T-helper 1 cell treated with Interleukin-12 subunit alpha and Interleukin-12 subunit beta and Interleukin-4 antibody, amounts not matched to agents 30 μg/mL and 1 μg/mL, for 36 hours (primary cell): ENCODE measurements around the gene TMEM220.

Experiments used
- H3K27ac Mint-ChIP-seq: one replicate; pipeline ENCODE4 v1.8.0; 2021; ENCODE audit warnings: mild to moderate bottlenecking, mixed read lengths
- H3K27me3 Mint-ChIP-seq: one replicate; pipeline ENCODE4 v1.8.0; 2021; ENCODE audit warnings: low read depth, mixed read lengths
- H3K36me3 Mint-ChIP-seq: one replicate; pipeline ENCODE4 v1.8.0; 2021; ENCODE audit warnings: low read depth, mixed read lengths
- H3K4me1 Mint-ChIP-seq: one replicate; pipeline ENCODE4 v1.8.0; 2021; ENCODE audit warnings: low read depth, mixed read lengths
- H3K4me3 Mint-ChIP-seq: one replicate; pipeline ENCODE4 v1.8.0; 2021; ENCODE audit warnings: mild to moderate bottlenecking, moderate library complexity, mixed read lengths
- H3K9me3 Mint-ChIP-seq: one replicate; pipeline ENCODE4 v1.8.0; 2021; ENCODE audit warnings: mixed read lengths

TMEM220 gene

GRCh38 chr17:10761281-10761680 is 31.5 kb upstream of the TMEM220 start:
- no peaks in the 10 kb centered on the region for H3K4me1 Mint-ChIP-seq
- H3K27ac Mint-ChIP-seq, result no peak overlapping the region
- H3K9me3 Mint-ChIP-seq, result no peaks in the 10 kb centered on the region
- no peak overlapping the region for H3K4me3 Mint-ChIP-seq
- H3K27me3 Mint-ChIP-seq, result no peaks in the 10 kb centered on the region
- no peaks in the 10 kb centered on the region for H3K36me3 Mint-ChIP-seq

- no peaks in the 10 kb centered on the region for H3K9me3 Mint-ChIP-seq
- H3K4me1 Mint-ChIP-seq, result no peaks in the 10 kb centered on the region
- H3K27me3 Mint-ChIP-seq, result peaks cover 4% of the 10 kb centered on the region
- H3K4me3 Mint-ChIP-seq, result no peak overlapping the region
- H3K36me3 Mint-ChIP-seq, result no peaks in the 10 kb centered on the region
- no peak overlapping the region for H3K27ac Mint-ChIP-seq
Measured at GRCh38 chr17:10758062-10758461, 28.2 kb upstream of the TMEM220 start.

- Mint-ChIP-seq H3K4me3 (no peak overlapping the region), H3K36me3 (no peaks in the 10 kb centered on the region), H3K4me1 (no peaks in the 10 kb centered on the region), H3K27ac (no peak overlapping the region), H3K27me3 (peaks cover 4% of the 10 kb centered on the region), H3K9me3 (no peaks in the 10 kb centered on the region)
Measured at GRCh38 chr17:10757647-10758046, 27.8 kb upstream of the TMEM220 start.

DNA sequence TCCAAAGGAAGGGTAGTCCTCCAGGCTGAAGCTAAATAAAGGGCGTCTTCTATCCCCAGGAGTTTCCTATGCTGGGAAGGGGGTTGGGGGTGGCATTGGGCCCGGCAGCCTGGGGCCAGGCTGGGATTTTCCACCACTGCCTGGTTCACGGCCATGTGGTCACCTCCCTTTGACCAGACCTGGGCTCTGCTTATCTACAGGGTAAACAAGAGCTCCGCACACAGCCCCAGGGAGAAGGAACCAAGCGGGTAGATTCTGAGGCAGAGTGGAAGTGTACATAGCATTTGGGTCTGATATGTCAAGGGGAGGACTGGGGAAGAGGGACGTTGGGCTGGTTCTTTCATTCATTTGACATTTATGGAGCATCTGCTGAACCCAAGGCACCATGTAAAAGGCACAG is 27.2 kb upstream of the TMEM220 start:
- Mint-ChIP-seq H3K27me3 (peaks cover 4% of the 10 kb centered on the region), H3K9me3 (no peaks in the 10 kb centered on the region), H3K36me3 (no peaks in the 10 kb centered on the region), H3K4me3 (no peak overlapping the region), H3K4me1 (no peaks in the 10 kb centered on the region), H3K27ac (no peak overlapping the region)

DNA sequence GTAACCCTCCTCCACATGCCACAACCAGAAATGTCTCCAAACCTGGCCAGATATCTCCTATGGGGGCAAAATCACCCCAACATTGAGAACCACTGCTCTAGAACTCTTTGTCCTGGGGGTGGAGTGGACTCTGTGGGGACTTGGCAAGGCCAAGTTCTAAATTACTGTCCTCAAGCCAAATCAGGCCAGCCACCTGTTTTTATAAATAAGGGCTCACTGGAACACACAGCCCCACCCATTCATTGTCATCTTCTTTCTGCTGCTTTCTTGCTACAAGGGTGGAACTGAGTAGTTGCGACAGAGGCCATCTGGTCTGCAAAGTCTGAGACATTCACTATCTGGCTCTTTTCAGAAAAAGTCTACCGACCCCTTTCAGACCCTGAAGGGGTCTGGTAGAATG is 26.8 kb upstream of the TMEM220 start:
- no peaks in the 10 kb centered on the region for H3K9me3 Mint-ChIP-seq
- no peaks in the 10 kb centered on the region for H3K36me3 Mint-ChIP-seq
- H3K27me3 Mint-ChIP-seq, result peaks cover 4% of the 10 kb centered on the region
- H3K4me1 Mint-ChIP-seq, result no peaks in the 10 kb centered on the region
- H3K4me3 Mint-ChIP-seq, result no peak overlapping the region
- no peak overlapping the region for H3K27ac Mint-ChIP-seq

DNA sequence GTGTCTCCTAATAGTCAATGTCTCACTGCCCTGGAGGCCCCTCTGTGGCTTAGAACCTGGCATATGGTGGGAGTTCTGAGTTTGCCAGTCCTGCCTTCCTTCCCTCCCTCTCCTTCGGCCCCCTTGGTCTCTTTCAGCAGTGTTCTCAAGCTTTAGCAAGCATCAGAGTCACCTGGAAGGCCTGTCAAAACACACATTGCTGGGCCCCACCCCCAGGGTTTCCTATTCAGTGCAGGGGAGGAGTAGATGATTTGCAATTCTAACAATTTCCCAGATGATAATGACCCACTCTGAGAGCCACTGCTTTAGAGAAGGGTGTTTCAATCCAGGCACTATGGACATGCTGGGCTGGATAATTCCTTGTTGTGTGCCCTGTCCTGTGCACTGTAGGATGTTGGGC is 26.4 kb upstream of the TMEM220 start:
- H3K36me3 Mint-ChIP-seq, result no peaks in the 10 kb centered on the region
- H3K9me3 Mint-ChIP-seq, result no peaks in the 10 kb centered on the region

DNA sequence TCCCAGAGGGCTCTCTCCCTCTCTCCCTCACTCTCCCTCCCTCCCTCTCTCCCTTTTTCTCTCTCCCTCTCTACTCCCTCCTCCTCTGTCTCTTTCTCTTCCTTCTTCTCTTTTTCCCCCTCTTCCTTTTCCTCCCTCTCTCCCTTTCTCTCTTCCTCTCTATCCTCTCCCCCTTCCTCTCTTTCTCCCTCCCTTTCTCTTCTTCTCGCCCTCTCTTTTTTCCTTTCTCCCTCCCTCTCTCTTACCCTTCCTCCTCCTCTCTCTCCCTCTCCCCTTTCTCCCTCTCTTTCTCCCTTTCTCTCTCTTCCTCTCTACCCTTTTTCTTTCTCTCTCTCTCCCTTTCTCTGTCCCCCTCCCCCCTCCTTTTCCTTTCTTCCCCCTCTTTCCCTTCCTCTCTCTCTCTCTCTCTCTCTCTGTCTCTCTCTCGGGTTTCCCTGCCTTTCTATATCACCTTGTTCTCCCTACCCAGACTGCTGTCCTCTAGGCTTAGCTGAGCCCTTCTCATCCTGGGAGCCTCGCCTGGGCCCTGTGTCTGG is 25.8 kb upstream of the TMEM220 start:
- H3K36me3 Mint-ChIP-seq, result no peaks in the 10 kb centered on the region
- no peaks in the 10 kb centered on the region for H3K9me3 Mint-ChIP-seq
- no peak overlapping the region for H3K4me3 Mint-ChIP-seq
- H3K27ac Mint-ChIP-seq, result no peak overlapping the region
- no peaks in the 10 kb centered on the region for H3K4me1 Mint-ChIP-seq
- peaks cover 4% of the 10 kb centered on the region for H3K27me3 Mint-ChIP-seq

More for the DNA sequence above, 26.4 kb upstream of the TMEM220 start:
- H3K27ac Mint-ChIP-seq, result no peak overlapping the region
- no peaks in the 10 kb centered on the region for H3K4me1 Mint-ChIP-seq
- no peak overlapping the region for H3K4me3 Mint-ChIP-seq
- H3K27me3 Mint-ChIP-seq, result peaks cover 4% of the 10 kb centered on the region

- Mint-ChIP-seq H3K27ac (no peak overlapping the region), H3K9me3 (no peaks in the 10 kb centered on the region), H3K36me3 (no peaks in the 10 kb centered on the region), H3K4me1 (no peaks in the 10 kb centered on the region), H3K4me3 (no peak overlapping the region), H3K27me3 (peaks cover 4% of the 10 kb centered on the region)
Measured at GRCh38 chr17:10754861-10755591, 25.2 kb upstream of the TMEM220 start.

DNA sequence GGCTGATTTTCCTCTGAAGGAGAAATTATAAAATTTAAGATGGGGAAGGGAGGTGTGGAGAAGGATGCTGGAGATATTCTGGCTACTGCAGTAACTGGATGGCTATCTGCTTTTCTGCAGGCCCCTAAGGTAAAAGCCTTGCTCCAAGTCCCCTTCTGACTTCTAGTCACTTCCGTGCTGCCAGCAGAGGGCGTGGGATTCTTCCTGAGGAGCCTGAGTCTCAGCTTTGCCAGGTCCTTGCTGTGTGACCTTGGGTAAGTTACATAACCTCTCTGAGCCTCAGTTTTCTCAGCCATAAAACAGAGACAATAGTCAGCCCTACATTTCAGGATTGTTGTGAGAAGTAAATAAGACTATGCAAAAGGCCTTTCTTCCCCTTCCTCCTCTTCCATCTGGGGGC is 24.3 kb upstream of the TMEM220 start:
- Mint-ChIP-seq H3K4me1 (no peaks in the 10 kb centered on the region), H3K4me3 (no peak overlapping the region), H3K36me3 (no peaks in the 10 kb centered on the region), H3K9me3 (no peaks in the 10 kb centered on the region), H3K27ac (no peak overlapping the region), H3K27me3 (peaks cover 4% of the 10 kb centered on the region)

DNA sequence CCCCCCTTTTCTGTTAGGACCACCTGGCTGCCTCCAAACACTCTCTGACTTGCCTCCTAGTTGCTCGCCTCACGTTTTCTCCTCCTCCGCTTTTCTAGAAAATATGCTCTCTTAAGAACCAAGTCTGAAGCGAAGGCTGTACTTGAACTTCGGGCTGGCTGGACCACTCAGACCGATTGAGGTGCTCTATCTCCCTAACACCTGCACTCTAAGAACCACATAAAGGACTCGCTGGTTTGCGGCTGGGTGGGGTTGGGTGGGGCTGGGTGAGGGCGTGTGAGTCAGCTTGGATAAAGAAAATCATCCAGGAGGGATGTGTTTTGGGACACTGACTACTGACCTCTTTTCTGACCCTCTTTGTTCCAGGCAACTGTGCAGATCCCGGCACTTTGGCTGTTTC is 22.9 kb upstream of the TMEM220 start:
- Mint-ChIP-seq H3K9me3 (no peaks in the 10 kb centered on the region), H3K36me3 (no peaks in the 10 kb centered on the region), H3K4me1 (no peaks in the 10 kb centered on the region), H3K27me3 (peaks cover 4% of the 10 kb centered on the region), H3K4me3 (no peak overlapping the region), H3K27ac (no peak overlapping the region)

DNA sequence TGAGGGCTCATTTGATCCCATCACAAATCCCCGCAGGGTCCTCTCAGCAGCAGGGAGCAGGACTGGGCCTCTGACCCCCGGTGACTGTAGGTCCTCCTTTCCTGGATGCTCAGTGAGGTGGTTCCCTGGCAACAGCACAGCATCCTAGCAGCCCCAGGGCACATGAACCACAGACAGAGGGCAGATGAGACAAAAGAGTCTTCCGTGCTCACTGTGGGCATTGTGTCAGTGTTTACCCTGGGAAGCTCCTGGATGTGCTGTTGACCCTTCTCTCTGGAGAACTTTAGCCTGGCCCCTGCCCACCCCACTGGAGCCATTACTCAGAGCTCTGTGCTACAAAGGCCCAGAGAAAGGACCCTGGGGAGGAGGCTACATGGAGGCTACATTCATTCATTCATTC is 21.7 kb upstream of the TMEM220 start:
- Mint-ChIP-seq H3K27ac (no peak overlapping the region), H3K27me3 (peaks cover 4% of the 10 kb centered on the region), H3K4me1 (no peaks in the 10 kb centered on the region), H3K9me3 (no peaks in the 10 kb centered on the region), H3K4me3 (no peak overlapping the region), H3K36me3 (no peaks in the 10 kb centered on the region)

DNA sequence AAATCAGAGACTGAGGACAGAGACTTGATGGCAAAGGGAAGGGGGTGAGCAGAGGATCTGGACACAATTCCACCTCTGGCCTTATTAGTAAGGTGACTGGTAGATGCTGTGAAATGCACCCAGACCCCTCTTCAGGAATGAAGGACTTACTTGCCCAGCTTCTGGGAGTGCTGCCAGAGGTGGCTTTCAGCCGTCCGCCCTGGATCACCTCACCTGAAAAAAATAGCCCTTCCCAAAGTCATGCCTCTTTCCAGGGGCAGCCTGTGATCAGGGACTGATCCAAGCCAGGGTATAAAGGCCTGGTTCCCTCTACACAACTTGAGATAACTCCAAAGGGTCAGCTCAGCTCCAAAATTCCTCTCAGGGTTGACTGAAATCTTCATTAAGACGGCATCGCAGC is 20.4 kb upstream of the TMEM220 start:
- peaks cover 4% of the 10 kb centered on the region for H3K27me3 Mint-ChIP-seq
- H3K36me3 Mint-ChIP-seq, result no peaks in the 10 kb centered on the region
- no peak overlapping the region for H3K27ac Mint-ChIP-seq
- H3K4me3 Mint-ChIP-seq, result no peak overlapping the region
- H3K4me1 Mint-ChIP-seq, result no peaks in the 10 kb centered on the region
- no peaks in the 10 kb centered on the region for H3K9me3 Mint-ChIP-seq

- H3K4me1 Mint-ChIP-seq, result peaks cover 4% of the 10 kb centered on the region
- H3K27me3 Mint-ChIP-seq, result peaks cover 9% of the 10 kb centered on the region
- no peak overlapping the region for H3K4me3 Mint-ChIP-seq
- H3K9me3 Mint-ChIP-seq, result no peaks in the 10 kb centered on the region
- H3K36me3 Mint-ChIP-seq, result no peaks in the 10 kb centered on the region
- no peak overlapping the region for H3K27ac Mint-ChIP-seq
Measured at GRCh38 chr17:10748531-10749181, 18.8 kb upstream of the TMEM220 start.

GRCh38 chr17:10745231-10745630 is 15.4 kb upstream of the TMEM220 start:
- peaks cover 9% of the 10 kb centered on the region for H3K27me3 Mint-ChIP-seq
- H3K9me3 Mint-ChIP-seq, result no peaks in the 10 kb centered on the region
- no peaks in the 10 kb centered on the region for H3K36me3 Mint-ChIP-seq
- no peak overlapping the region for H3K27ac Mint-ChIP-seq
- H3K4me3 Mint-ChIP-seq, result no peak overlapping the region
- H3K4me1 Mint-ChIP-seq, result peaks cover 4% of the 10 kb centered on the region

- Mint-ChIP-seq H3K4me1 (peaks cover 4% of the 10 kb centered on the region), H3K36me3 (no peaks in the 10 kb centered on the region), H3K27me3 (peaks cover 11% of the 10 kb centered on the region), H3K4me3 (no peak overlapping the region), H3K9me3 (no peaks in the 10 kb centered on the region), H3K27ac (no peak overlapping the region)
Measured at GRCh38 chr17:10744501-10745000, 14.7 kb upstream of the TMEM220 start.
